Measurements from ENCODE around the gene LIN7C. TPM values are rescaled to one million over a fixed set of nuclear protein-coding genes. Genes with fewer than 3 reads are reported as not detected.
A peak's percentile ranks its signal among the peaks of the same experiment; 100 is the strongest.

Gene LIN7C
- polyA plus RNA-seq, 3 donors from 2014 or later, result 5.1 to 11.0 (median 5.4) TPM

- H3K4me1 Mint-ChIP-seq, result peaks cover 22 to 27% of the 10 kb centered on the region in 2 donors
Observed at GRCh38 chr11:27472398-27473016, 34.1 kb downstream of the LIN7C start, which contains the start of gene LGR4. Gene LGR4 (minus strand): TSS chr11:27472790. CDS start chr11:27472302, 488 bp downstream.

GRCh38 chr11:27471589-27472397 is 34.8 kb downstream of the LIN7C start:
- Mint-ChIP-seq H3K4me1 (peaks cover 22 to 27% of the 10 kb centered on the region in 2 donors), H3K27ac (peak overlapping the region in 1 of 6 donors; percentile 69), H3K27me3 (ENCODE audit: low read depth in 3 of 3) (peaks cover 6 to 18% (median 10%) of the 10 kb centered on the region in 3 donors), H3K9me3 (no peaks in the 10 kb centered on the region), H3K4me3 (peak overlapping the region; percentile 81 to 89 (median 83)), H3K36me3 (peaks cover 0 to 3% (median under 1%) of the 10 kb centered on the region in 3 donors)
- DNase-seq, result peak; percentile 15 to 21 (median 20)

More at GRCh38 chr11:27472398-27473016, 34.1 kb downstream of the LIN7C start, which contains the start of gene LGR4:
- H3K36me3 Mint-ChIP-seq, result peaks cover 0 to 4% (median 3%) of the 10 kb centered on the region in 3 donors
- peaks cover 6 to 18% (median 7%) of the 10 kb centered on the region in 3 donors for H3K27me3 Mint-ChIP-seq (ENCODE audit: low read depth in 3 of 3)
- peak within 1 kb of the TSS in 5 of 6 donors; percentile 56 to 84 (median 72) for H3K27ac Mint-ChIP-seq
- H3K9me3 Mint-ChIP-seq, result no peaks in the 10 kb centered on the region
- peak; percentile 54 to 71 (median 62) for DNase-seq
- H3K4me3 Mint-ChIP-seq, result peak within 1 kb of the TSS; percentile 89 to 100 (median 96)

DNA sequence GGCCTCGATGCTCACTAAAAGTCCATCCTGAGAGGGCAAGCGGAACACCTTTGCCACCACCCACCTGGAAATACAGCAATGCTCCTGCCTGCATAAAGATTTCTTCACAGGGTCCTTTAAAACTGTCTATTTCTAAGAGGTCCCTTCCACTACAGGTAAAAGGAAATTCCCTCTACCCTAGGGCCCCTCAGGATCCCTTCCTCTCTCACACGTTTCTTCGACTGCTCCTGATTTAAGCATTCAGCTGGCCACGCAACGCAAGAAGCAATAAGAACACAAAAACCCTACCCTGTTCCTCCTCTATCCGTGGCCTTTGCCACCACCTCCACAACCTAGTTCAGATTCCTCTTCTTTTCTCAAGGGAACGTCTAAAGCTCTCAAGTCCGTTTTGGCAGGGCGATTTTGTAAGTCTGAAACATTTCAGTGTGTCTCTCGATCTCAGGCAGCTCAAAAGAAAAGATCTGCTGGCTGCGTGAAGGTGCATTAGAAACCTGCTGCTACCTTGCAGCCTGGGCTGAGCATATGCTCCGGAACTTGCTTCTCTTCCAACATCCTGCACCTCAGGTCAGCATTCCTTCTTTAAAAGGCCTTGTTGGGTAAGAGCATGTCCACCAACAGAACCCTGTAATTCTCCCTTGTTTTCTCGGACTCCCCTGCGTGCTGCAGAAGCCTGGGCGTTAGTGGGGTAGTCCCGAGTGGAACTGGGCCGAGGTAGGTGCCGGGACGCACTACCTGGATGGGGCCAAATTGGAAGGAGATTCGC is 35.6 kb downstream of the LIN7C start:
- Mint-ChIP-seq H3K4me1 (peaks cover 22 to 27% of the 10 kb centered on the region in 2 donors), H3K27me3 (ENCODE audit: low read depth in 3 of 3) (peaks cover 6 to 18% (median 10%) of the 10 kb centered on the region in 3 donors), H3K9me3 (no peaks in the 10 kb centered on the region), H3K27ac (peak overlapping the region in 2 of 6 donors; percentile 36 to 39), H3K4me3 (peak overlapping the region; percentile 81 to 89 (median 83)), H3K36me3 (peaks cover 0 to 3% (median 0%) of the 10 kb centered on the region in 3 donors)
- peak in 1 of 3 donors; percentile 11 for DNase-seq

DNA sequence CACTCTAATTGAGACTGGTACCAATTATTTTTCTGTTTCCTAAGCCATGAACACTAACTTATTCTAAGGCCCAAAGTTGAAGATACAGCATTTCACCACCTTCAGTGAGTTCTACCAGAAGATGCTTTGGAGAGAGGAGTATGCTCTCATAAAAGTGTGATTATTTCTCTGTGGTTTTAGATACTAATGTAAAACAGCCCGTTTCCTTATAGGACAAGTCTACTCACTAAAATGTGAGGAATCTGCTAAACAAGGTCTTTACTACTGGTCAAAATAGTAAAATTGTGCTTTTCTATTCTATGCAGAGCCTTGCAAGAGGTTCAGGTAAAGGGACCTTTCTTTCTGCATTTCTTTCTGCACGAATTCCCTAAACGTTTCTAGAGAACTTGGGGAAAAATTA is 36.4 kb downstream of the LIN7C start:
- Mint-ChIP-seq H3K4me3 (peak overlapping the region in 1 of 5 donors; percentile 81), H3K27ac (no peak overlapping the region)

DNA sequence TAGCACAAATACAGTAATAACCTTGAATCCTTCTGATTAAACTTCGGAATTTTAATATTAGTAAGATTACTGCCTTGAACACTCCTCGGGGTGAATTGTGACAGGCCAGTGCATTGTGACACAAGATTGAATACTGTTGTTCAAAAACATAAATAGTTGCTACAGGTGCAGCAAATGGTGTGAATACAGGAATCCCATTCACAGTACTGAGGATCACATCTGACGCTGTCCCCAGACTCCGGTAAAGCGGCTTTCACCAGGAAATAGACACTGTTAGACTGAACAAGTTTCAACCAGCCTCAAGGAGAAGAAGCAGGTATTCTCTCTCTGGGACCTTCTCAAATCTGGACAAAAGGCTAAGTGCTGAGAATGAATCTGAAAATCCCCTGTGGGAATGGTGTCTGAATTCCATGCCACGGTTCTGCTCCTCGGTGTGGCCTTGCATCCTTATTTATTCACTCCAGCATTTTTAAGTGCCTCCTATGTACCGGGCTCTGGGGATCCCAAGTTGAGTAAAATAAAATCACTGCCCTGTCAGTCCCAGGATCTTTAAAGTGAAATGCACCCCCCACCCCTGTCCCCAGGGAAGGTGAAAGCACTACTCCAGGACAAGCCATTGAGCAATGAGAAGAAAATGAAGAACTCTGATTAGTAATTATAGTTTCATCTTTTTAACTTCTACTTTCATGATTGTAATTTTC is 37.4 kb downstream of the LIN7C start:
- H3K9me3 Mint-ChIP-seq, result no peaks in the 10 kb centered on the region
- peaks cover 22 to 27% of the 10 kb centered on the region in 2 donors for H3K4me1 Mint-ChIP-seq
- H3K4me3 Mint-ChIP-seq, result no peak overlapping the region
- H3K36me3 Mint-ChIP-seq, result peaks cover 0 to 3% (median 0%) of the 10 kb centered on the region in 3 donors
- no peak for DNase-seq
- H3K27me3 Mint-ChIP-seq (ENCODE audit: low read depth in 3 of 3), result peaks cover 6 to 23% (median 10%) of the 10 kb centered on the region in 3 donors
- H3K27ac Mint-ChIP-seq, result no peak overlapping the region

More for the DNA sequence above, 36.4 kb downstream of the LIN7C start:
- Mint-ChIP-seq H3K4me1 (peaks cover 22 to 27% of the 10 kb centered on the region in 2 donors), H3K27me3 (ENCODE audit: low read depth in 3 of 3) (peaks cover 6 to 22% (median 10%) of the 10 kb centered on the region in 3 donors), H3K36me3 (peaks cover 0 to 3% (median 0%) of the 10 kb centered on the region in 3 donors), H3K9me3 (no peaks in the 10 kb centered on the region)
- DNase-seq, result no peak

GRCh38 chr11:27468209-27468994 is 38.2 kb downstream of the LIN7C start:
- no peak for DNase-seq
- peaks cover 6 to 27% (median 10%) of the 10 kb centered on the region in 3 donors for H3K27me3 Mint-ChIP-seq (ENCODE audit: low read depth in 3 of 3)
- H3K9me3 Mint-ChIP-seq, result no peaks in the 10 kb centered on the region
- H3K4me1 Mint-ChIP-seq, result peaks cover 21 to 25% of the 10 kb centered on the region in 2 donors
- peaks cover 0 to 3% (median 0%) of the 10 kb centered on the region in 3 donors for H3K36me3 Mint-ChIP-seq
- no peak overlapping the region for H3K4me3 Mint-ChIP-seq
- H3K27ac Mint-ChIP-seq, result no peak overlapping the region

DNA sequence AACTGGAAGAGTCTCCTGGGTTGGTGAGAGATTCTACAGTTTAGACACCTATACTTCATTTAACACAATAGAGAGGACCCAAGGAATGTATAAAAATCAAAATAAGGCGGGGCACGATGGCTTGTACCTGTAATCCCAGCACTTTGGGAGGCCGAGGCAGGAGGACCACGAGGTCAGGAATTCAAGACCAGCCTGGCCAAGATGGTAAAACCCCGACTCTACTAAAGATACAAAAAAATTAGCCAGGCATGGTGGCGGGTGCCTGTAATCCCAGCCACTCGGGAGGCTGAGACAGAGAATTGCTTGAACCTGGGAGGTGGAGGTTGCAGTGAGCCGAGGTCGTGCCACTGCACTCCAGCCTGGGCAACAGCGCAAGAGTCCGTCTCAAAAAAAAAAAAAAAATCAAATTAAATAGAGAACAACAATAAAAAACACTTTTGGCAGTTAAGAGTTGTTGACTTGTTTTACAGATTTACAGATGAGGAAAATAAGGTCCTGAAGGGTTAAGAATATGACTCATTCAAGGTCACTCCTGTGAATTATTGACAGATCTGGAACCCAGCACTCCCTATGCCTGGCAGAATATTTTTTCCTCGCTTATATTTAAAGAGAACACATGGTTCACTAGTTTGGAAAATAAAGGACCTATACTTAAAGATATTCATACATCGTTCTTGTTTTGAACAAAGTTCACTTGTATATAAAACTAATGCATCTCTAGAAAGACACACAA is 39.2 kb downstream of the LIN7C start:
- no peaks in the 10 kb centered on the region for H3K36me3 Mint-ChIP-seq
- no peak overlapping the region for H3K4me3 Mint-ChIP-seq
- H3K27me3 Mint-ChIP-seq (ENCODE audit: low read depth in 3 of 3), result peaks cover 6 to 24% (median 9%) of the 10 kb centered on the region in 3 donors
- no peak for DNase-seq
- H3K4me1 Mint-ChIP-seq, result peaks cover 12 to 14% of the 10 kb centered on the region in 2 donors
- H3K9me3 Mint-ChIP-seq, result no peaks in the 10 kb centered on the region
- H3K27ac Mint-ChIP-seq, result no peak overlapping the region

DNA sequence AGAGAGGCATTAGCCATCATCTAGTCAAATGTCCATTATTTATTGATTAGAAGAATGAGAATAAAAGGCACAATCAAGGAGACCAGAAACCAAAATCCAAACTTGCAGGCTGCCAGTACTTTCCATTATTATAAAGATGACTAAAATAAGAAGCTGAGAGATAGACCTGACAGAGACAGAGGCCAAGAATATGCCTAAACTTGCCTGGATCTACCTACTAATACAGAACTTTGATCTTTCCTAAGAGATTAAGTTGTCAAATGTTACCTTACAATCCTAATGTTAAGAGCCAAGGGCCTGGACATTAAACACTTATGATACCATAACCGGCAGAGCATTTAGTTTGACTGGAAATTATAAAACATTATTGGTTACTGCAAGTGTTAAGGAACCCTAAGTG is 40.2 kb downstream of the LIN7C start:
- Mint-ChIP-seq H3K27ac (no peak overlapping the region), H3K4me1 (peaks cover 9 to 12% of the 10 kb centered on the region in 2 donors), H3K9me3 (no peaks in the 10 kb centered on the region), H3K4me3 (no peak overlapping the region), H3K36me3 (no peaks in the 10 kb centered on the region), H3K27me3 (ENCODE audit: low read depth in 3 of 3) (peaks cover 8 to 24% (median 9%) of the 10 kb centered on the region in 3 donors)
- no peak for DNase-seq

DNA sequence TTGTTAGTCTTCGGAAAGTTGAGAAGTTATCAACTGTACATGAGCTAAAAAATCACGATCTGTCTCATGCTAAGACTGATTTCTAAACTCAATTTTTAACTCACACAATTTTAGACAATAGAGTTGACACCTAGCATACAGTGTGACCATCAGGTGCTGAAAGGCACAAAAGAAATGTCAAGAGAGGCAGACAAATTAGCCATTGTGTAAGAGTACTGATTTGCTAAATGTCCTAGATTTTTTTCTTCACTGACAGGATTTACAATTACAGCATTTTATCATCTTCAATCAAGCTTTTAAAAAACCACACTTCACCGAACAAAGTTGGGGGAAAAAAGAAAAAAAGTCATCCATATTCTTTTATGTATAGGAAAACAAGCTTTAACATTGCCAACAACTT is 40.9 kb downstream of the LIN7C start:
- Mint-ChIP-seq H3K9me3 (no peaks in the 10 kb centered on the region), H3K27ac (no peak overlapping the region), H3K4me1 (peaks cover 3 to 4% of the 10 kb centered on the region in 2 donors), H3K27me3 (ENCODE audit: low read depth in 3 of 3) (peaks cover 4 to 18% (median 9%) of the 10 kb centered on the region in 3 donors), H3K4me3 (no peak overlapping the region), H3K36me3 (no peaks in the 10 kb centered on the region)
- no peak for DNase-seq

DNA sequence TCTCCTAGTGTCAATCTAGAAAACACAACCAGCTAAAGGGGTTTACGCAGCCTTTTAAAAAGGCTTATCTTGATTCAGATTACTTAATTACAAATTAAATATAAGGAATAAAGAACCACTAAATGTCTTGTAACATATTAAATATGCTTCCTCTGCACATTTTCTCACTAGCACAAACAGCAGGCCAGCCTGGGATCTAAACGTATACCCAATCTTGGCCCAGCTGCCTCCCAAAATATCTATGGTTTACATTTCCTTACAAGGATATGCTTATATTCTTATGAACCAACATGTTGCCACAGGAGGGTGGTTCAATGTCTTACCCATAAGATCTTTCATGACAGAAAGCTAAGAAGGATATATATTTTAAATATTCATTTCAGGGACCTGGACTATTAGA is 41.7 kb downstream of the LIN7C start:
- Mint-ChIP-seq H3K4me3 (no peak overlapping the region), H3K4me1 (no peaks in the 10 kb centered on the region), H3K36me3 (no peaks in the 10 kb centered on the region), H3K27me3 (ENCODE audit: low read depth in 3 of 3) (peaks cover 4 to 17% (median 8%) of the 10 kb centered on the region in 3 donors), H3K27ac (no peak overlapping the region), H3K9me3 (no peaks in the 10 kb centered on the region)
- no peak for DNase-seq

DNA sequence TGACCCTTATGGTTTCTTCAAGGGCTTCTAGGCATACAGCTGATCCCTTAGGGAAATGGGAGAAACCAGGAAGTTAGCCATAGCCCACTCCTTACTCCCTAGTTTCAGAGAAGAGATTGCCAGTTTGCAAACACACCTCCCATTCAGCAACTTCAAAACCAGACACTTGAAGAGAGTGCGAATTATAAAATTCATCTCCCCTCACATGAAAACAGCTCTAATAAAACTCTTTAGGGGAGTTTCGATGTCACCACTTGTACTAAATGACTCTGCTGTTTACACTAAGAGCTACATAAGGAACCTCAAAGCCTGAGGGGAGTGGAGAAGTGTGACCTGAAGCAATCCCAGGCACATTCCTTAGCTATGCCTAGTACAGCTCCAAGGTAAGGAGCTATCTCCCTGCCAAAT is 42.3 kb downstream of the LIN7C start:
- Mint-ChIP-seq H3K27me3 (ENCODE audit: low read depth in 3 of 3) (peaks cover 3 to 15% (median 4%) of the 10 kb centered on the region in 3 donors), H3K27ac (no peak overlapping the region), H3K36me3 (no peaks in the 10 kb centered on the region), H3K9me3 (no peaks in the 10 kb centered on the region), H3K4me1 (no peaks in the 10 kb centered on the region), H3K4me3 (no peak overlapping the region)
- no peak for DNase-seq

- DNase-seq, result no peak
- Mint-ChIP-seq H3K27ac (no peak overlapping the region), H3K9me3 (no peaks in the 10 kb centered on the region), H3K4me1 (no peaks in the 10 kb centered on the region), H3K36me3 (no peaks in the 10 kb centered on the region), H3K4me3 (no peak overlapping the region), H3K27me3 (ENCODE audit: low read depth in 3 of 3) (peaks cover 2 to 9% (median 3%) of the 10 kb centered on the region in 3 donors)
Observed at GRCh38 chr11:27462543-27462942, 44.0 kb downstream of the LIN7C start.
